Activated CD4-positive, alpha-beta memory T cell treated with anti-CD3 and anti-CD28 coated beads for 36 hours (primary cell): ENCODE results near the gene TSKU. TPM values are rescaled to one million over a fixed set of nuclear protein-coding genes. Genes with fewer than 3 reads are reported as not detected.

ENCODE experiments used
- CTCF ChIA-PET: fragments of 350-600 bp; sonication (Branson Sonifier 250); formaldehyde crosslinking; loops from one replicate; lab custom pipeline; 2021; ENCODE audit warnings: antibody characterized with exemption, inconsistent platforms; lab: Charles Lee
- POLR2A ChIA-PET: fragments of 350-600 bp; sonication (Branson Sonifier 250); formaldehyde crosslinking; loops from one replicate; lab custom pipeline; 2021; ENCODE audit warnings: antibody characterized with exemption; lab: Charles Lee
- DNase-seq: peaks from one replicate; pipeline ENCODE4 v3.0.0-alpha.2; 2020
- H3K27ac Mint-ChIP-seq: one replicate; pipeline ENCODE4 v1.8.0; 2021; ENCODE audit warnings: mixed read lengths
- H3K27me3 Mint-ChIP-seq: one replicate; pipeline ENCODE4 v1.8.0; 2021; ENCODE audit warnings: mixed read lengths
- H3K36me3 Mint-ChIP-seq: one replicate; pipeline ENCODE4 v1.8.0; 2021; ENCODE audit warnings: mixed read lengths
- H3K4me1 Mint-ChIP-seq: one replicate; pipeline ENCODE4 v1.8.0; 2021; ENCODE audit warnings: low read depth, mixed read lengths
- H3K4me3 Mint-ChIP-seq: one replicate; pipeline ENCODE4 v1.8.0; 2021; ENCODE audit warnings: mild to moderate bottlenecking, mixed read lengths
- H3K9me3 Mint-ChIP-seq: one replicate; pipeline ENCODE4 v1.8.0; 2021; ENCODE audit warnings: mixed read lengths
- intact Hi-C: fragments of 100-400 bp; cut with micrococcal nuclease; formaldehyde crosslinking; loops from one replicate; pipeline ENCODE4 v1.15.1; 2023
- total RNA-seq, 2 experiments: library from RNA; stranded (reverse); gene quantifications; one replicate each; pipeline ENCODE4 v1.2.3, GENCODE V29; 2021

Gene TSKU
- total RNA-seq, 2 experiments from 2014 or later, result 3.8 to 3.9 TPM

- ChIA-PET POLR2A (no interaction called here), CTCF (no interaction called here)
- H3K36me3 Mint-ChIP-seq, result peaks cover 14% of the 10 kb centered on the region
Observed at GRCh38 chr11:76773921-76774361, 9.2 kb upstream of the TSKU start.

DNA sequence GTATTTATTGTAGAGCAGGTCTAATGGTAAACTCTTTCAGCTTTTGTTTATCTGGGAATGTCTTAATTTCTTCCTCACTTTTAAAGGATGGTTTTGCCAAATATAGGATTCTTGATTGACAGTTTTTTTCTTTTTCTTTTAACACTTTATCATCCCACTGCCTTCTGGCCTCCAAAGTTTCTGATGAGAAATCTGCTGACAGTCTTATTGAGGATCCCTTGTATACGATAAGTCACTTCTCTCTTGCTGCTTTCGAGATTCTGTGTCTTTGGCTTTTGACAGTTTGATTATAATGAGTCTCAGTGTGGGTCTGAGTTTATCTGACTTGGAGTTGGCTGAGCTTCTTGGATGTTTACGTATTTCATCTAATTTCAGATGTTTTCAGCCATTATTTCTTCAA, 6.7 kb upstream of the TSKU start:
- CTCF ChIA-PET, result interaction anchor here (1.2 kb wide), 1 partner anchor 55 kb away, joined by 3 read pairs; no protein-coding TSS in a partner anchor
- Mint-ChIP-seq H3K27me3 (peaks cover 34% of the 10 kb centered on the region), H3K4me3 (no peak overlapping the region), H3K36me3 (peaks cover 14% of the 10 kb centered on the region), H3K4me1 (peaks cover 3% of the 10 kb centered on the region), H3K27ac (no peak overlapping the region), H3K9me3 (peaks cover 24% of the 10 kb centered on the region)
- intact Hi-C loops, result no loop called here
- DNase-seq, result no peak
- POLR2A ChIA-PET, result no interaction called here

More at GRCh38 chr11:76773921-76774361, 9.2 kb upstream of the TSKU start:
- Mint-ChIP-seq H3K27ac (no peak overlapping the region), H3K9me3 (peaks cover 24% of the 10 kb centered on the region), H3K27me3 (peaks cover 18% of the 10 kb centered on the region), H3K4me3 (no peak overlapping the region), H3K4me1 (peaks cover 11% of the 10 kb centered on the region)
- intact Hi-C loops, result no loop called here
- DNase-seq, result no peak

GRCh38 chr11:76777305-76777704, 5.9 kb upstream of the TSKU start:
- Mint-ChIP-seq H3K9me3 (peaks cover 24% of the 10 kb centered on the region), H3K4me3 (no peak overlapping the region), H3K4me1 (peaks cover 1% of the 10 kb centered on the region), H3K36me3 (peaks cover 14% of the 10 kb centered on the region), H3K27me3 (peaks cover 34% of the 10 kb centered on the region), H3K27ac (no peak overlapping the region)
- intact Hi-C loops, result no loop called here
- CTCF ChIA-PET, result no interaction called here
- POLR2A ChIA-PET, result no interaction called here
- no peak for DNase-seq

- POLR2A ChIA-PET, result no interaction called here
- intact Hi-C loops, result no loop called here
- CTCF ChIA-PET, result no interaction called here
- Mint-ChIP-seq H3K36me3 (peaks cover 14% of the 10 kb centered on the region), H3K27ac (no peak overlapping the region), H3K9me3 (peaks cover 24% of the 10 kb centered on the region), H3K4me3 (no peak overlapping the region), H3K27me3 (peaks cover 37% of the 10 kb centered on the region), H3K4me1 (peaks cover 7% of the 10 kb centered on the region)
- DNase-seq, result no peak
Observed at GRCh38 chr11:76777876-76778275, 5.3 kb upstream of the TSKU start.

DNA sequence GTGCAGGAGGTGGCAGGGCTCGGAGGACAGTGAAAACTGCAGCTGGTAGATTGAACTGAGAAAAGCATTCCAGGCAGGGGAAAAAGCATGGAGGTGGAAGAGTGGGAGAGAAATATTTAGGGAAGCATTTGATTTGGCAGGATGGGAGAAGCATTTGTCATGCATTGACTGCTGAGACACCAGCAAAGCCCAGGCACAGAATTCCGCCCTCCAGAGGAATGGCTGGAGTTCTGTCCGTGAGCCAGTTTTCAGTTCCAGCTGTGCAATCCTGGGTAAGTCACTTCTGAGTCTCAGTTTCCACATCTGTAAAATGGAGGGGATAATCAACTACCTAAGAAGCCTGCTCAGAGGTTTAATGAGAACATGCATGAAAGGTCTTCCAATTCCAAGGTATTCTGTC, 4.3 kb upstream of the TSKU start:
- CTCF ChIA-PET, result interaction anchor here (1.1 kb wide), 1 partner anchor 44 kb away, joined by 3 read pairs; no protein-coding TSS in a partner anchor

DNA sequence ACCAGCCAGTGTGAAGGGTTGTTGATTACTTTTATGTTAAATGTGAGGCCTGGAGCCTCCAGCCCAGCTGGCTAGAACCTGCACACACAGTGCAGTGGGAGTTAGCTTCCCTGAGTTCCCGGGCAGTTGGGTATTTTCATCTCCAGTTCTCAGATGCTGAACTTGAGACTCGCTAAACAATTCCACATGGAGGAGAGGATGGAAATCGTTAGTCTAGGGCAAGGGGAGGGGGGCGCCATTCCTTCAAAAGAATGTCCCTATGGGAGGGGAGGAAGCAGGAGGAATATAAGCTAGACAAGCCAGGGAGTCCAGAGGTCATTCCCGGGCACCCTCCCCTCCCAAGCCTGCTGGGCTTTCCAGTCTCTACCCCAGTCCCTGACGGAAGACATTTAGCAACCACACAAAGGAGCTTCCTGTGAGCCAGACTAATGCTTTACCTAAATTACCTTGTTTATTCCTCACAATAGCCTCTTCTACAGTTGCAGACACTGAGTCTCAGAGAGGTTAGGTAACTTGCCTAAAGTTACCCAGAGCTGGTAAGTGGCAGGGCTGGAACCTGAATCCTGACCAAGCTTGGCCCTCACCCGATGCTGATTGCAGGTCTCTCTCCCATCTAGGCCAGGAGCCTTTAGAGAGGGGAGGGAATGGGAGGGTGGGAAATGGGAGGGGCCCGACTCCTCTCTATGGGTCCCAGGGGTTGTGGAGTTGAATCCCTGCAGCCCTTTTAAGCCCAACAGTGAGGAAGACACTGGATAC, 1.9 kb upstream of the TSKU start:
- DNase-seq, result no peak
- no peak overlapping the region for H3K27ac Mint-ChIP-seq

More for the DNA sequence above, 4.3 kb upstream of the TSKU start:
- intact Hi-C loops, result no loop called here
- H3K4me3 Mint-ChIP-seq, result no peak overlapping the region
- DNase-seq, result no peak
- peaks cover 14% of the 10 kb centered on the region for H3K36me3 Mint-ChIP-seq
- POLR2A ChIA-PET, result no interaction called here
- no peak overlapping the region for H3K27ac Mint-ChIP-seq
- H3K9me3 Mint-ChIP-seq, result peaks cover 24% of the 10 kb centered on the region
- H3K4me1 Mint-ChIP-seq, result peaks cover 7% of the 10 kb centered on the region
- H3K27me3 Mint-ChIP-seq, result peaks cover 38% of the 10 kb centered on the region

GRCh38 chr11:76781807-76782530, 1.2 kb upstream of the TSKU start:
- intact Hi-C loops, result no loop called here
- H3K4me1 Mint-ChIP-seq, result peaks cover 17% of the 10 kb centered on the region
- H3K4me3 Mint-ChIP-seq, result no peak overlapping the region
- no peak for DNase-seq
- peaks cover 56% of the 10 kb centered on the region for H3K27me3 Mint-ChIP-seq
- peaks cover 11% of the 10 kb centered on the region for H3K9me3 Mint-ChIP-seq
- ChIA-PET CTCF (interaction anchor here (2.5 kb wide), 1 partner anchor 60 kb away, joined by 15 read pairs; no protein-coding TSS in a partner anchor), POLR2A (no interaction called here)
- no peak overlapping the region for H3K27ac Mint-ChIP-seq
- H3K36me3 Mint-ChIP-seq, result peaks cover 5% of the 10 kb centered on the region

More for the DNA sequence above, 1.9 kb upstream of the TSKU start:
- H3K4me1 Mint-ChIP-seq, result peaks cover 17% of the 10 kb centered on the region
- intact Hi-C loops, result no loop called here
- H3K36me3 Mint-ChIP-seq, result peaks cover 13% of the 10 kb centered on the region
- ChIA-PET CTCF (interaction anchor here (0.8 to 2.5 kb wide), 2 partner anchors 24 to 59 kb away, joined by 3 to 15 read pairs; no protein-coding TSS in a partner anchor), POLR2A (no interaction called here)
- H3K9me3 Mint-ChIP-seq, result peaks cover 19% of the 10 kb centered on the region
- H3K27me3 Mint-ChIP-seq, result peaks cover 53% of the 10 kb centered on the region
- no peak overlapping the region for H3K4me3 Mint-ChIP-seq

DNA sequence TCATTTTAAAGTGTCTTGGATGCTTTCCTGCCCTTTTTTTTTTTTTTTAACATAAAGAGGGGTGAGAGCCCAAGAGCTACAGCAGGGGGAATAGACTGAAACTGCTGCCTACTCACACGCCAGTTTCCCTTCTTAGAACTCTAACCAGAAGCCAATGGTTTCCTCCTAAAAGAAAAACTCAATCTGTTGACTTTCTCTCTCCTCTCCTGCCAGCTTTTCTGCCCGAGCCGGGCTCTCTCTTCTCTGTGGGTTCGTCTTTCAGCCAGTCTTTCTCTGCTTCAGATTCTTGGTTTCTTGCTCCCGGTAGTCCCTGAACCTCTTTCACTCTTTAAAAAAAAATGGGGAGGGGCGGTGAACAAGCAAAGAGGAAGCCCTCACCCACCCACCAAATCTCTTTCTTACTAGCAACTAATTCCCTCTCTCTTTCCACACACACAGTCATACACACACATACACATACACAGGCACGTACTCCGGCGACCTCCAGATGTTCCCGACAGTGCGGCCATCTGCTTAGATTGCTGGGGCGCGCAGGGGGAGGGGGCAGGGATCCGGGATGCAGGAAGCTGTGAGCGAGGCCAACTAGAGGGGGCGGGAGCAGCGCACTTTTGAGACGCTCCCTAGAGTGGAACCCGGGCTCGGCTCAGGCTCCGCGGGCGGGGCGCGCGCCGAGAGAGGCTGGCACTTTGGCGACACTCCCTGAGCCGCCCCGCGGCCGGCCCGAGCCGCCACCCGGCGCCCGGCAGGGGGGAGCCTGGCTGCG, 444 bp upstream of the TSKU start:
- Mint-ChIP-seq H3K27ac (peak overlapping the region; percentile 85), H3K4me1 (peaks cover 17% of the 10 kb centered on the region), H3K27me3 (peaks cover 52% of the 10 kb centered on the region), H3K9me3 (peaks cover 5% of the 10 kb centered on the region), H3K36me3 (no peaks in the 10 kb centered on the region), H3K4me3 (peak overlapping the region; percentile 66)
- peak; percentile 81 for DNase-seq
- ChIA-PET CTCF (interaction anchor here (2.5 kb wide), 1 partner anchor 61 kb away, joined by 15 read pairs; no protein-coding TSS in a partner anchor), POLR2A (no interaction called here)
- intact Hi-C loops, result no loop called here

- ChIA-PET POLR2A (no interaction called here), CTCF (interaction anchor here (0.5 to 1.4 kb wide), 2 partner anchors 14 to 129 kb away, joined by 4 to 5 read pairs; no protein-coding TSS in a partner anchor)
- Mint-ChIP-seq H3K9me3 (no peaks in the 10 kb centered on the region), H3K27ac (no peak overlapping the region), H3K36me3 (no peaks in the 10 kb centered on the region), H3K27me3 (peaks cover 37% of the 10 kb centered on the region), H3K4me3 (peak overlapping the region; percentile 49), H3K4me1 (peaks cover 17% of the 10 kb centered on the region)
- DNase-seq, result no peak
- intact Hi-C loops, result no loop called here
Observed at GRCh38 chr11:76783896-76784813, 999 bp downstream of the TSKU start.

DNA sequence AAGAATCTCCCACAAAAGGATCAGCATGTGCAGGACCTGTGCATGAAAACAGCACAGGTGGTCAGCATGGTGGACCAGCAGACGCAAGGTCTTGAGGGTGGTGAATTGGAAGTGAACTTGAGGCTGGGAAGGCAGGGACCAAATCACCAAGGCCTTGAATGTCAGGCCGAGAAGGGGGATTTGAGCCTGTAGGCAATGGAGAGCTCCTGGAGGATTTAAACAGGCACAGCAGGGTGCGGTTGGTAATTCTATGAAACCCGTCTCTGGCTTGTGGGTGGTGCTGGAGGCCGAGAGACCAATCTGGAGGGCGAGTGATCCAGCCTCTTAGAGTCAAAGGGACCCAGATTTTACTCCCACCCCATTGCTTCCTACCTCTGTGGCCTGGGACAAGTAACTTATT, 2.4 kb downstream of the TSKU start:
- no peak overlapping the region for H3K27ac Mint-ChIP-seq
- intact Hi-C loops, result no loop called here
- H3K9me3 Mint-ChIP-seq, result no peaks in the 10 kb centered on the region
- no peak for DNase-seq
- POLR2A ChIA-PET, result no interaction called here
- H3K4me3 Mint-ChIP-seq, result no peak overlapping the region
- H3K4me1 Mint-ChIP-seq, result peaks cover 17% of the 10 kb centered on the region
- CTCF ChIA-PET, result interaction anchor here (1.4 kb wide), 1 partner anchor 13 kb away, joined by 5 read pairs; no protein-coding TSS in a partner anchor
- no peaks in the 10 kb centered on the region for H3K36me3 Mint-ChIP-seq
- peaks cover 30% of the 10 kb centered on the region for H3K27me3 Mint-ChIP-seq

- Mint-ChIP-seq H3K4me1 (peaks cover 17% of the 10 kb centered on the region), H3K9me3 (no peaks in the 10 kb centered on the region), H3K36me3 (no peaks in the 10 kb centered on the region), H3K27ac (no peak overlapping the region), H3K27me3 (peaks cover 27% of the 10 kb centered on the region), H3K4me3 (no peak overlapping the region)
- CTCF ChIA-PET, result no interaction called here
- intact Hi-C loops, result no loop called here
- no peak for DNase-seq
- POLR2A ChIA-PET, result no interaction called here
Observed at GRCh38 chr11:76786016-76786415, 2.9 kb downstream of the TSKU start.
